ENCODE results near the gene BPIFA3. TPM values are rescaled to one million over a fixed set of nuclear protein-coding genes. Genes with fewer than 3 reads are reported as not detected.

BPIFA3 gene
- total RNA-seq, 2 experiments from 2014 or later = not detected

DNA sequence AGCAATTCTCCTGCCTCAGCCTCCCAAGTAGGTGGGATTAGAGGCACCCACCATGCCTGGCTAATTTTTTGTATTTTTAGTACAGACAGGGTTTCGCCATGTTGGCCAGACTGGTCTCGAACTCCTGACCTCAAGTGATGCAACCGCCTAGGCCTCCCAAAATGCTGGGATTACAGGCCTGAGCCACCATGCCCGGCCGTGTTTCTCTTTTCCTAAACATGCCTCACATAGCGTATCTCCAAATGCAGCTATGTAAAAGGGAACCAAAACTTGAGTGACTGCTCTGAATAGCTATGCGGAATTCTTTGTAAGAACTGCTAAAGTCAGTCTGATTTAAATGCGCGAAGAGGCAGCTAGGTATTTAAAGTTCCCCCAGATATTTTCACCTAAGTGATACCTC lies 28.7 kb upstream of the BPIFA3 start:
- POLR2A ChIA-PET = no interaction called here
- Mint-ChIP-seq H3K4me3 (no peak overlapping the region), H3K4me1 (ENCODE audit: low read depth) (no peaks in the 10 kb centered on the region), H3K27me3 (peaks cover 4% of the 10 kb centered on the region), H3K27ac (no peak overlapping the region), H3K9me3 (peaks cover 1% of the 10 kb centered on the region), H3K36me3 (no peaks in the 10 kb centered on the region)
- intact Hi-C loops (cut with micrococcal nuclease) = no loop called here
- DNase-seq = no peak
- CTCF ChIA-PET = no interaction called here

DNA sequence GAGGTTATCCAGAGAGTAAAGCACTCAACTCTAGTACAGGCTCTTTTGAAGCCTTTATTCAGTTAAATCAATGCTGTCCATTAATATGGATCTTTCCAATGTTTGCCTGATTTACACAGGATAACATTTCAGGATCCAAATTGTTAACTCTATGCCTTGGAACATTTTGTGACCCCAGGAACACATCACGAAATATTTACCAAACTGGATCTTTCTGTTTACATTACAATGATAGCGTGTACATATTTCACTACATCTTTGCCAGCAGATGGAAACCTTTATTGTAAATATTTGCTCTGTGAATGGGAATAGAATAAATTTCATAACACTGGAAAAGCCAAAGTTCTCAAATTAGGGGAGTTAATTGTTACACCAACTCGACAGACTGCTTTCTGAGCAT lies 25.7 kb upstream of the BPIFA3 start:
- no peak overlapping the region for H3K4me3 Mint-ChIP-seq
- intact Hi-C loops (cut with micrococcal nuclease) = no loop called here
- no peaks in the 10 kb centered on the region for H3K9me3 Mint-ChIP-seq
- DNase-seq = no peak
- ChIA-PET CTCF (no interaction called here), POLR2A (no interaction called here)
- H3K36me3 Mint-ChIP-seq = no peaks in the 10 kb centered on the region
- H3K27me3 Mint-ChIP-seq = peaks cover 4% of the 10 kb centered on the region
- H3K4me1 Mint-ChIP-seq (ENCODE audit: low read depth) = no peaks in the 10 kb centered on the region
- H3K27ac Mint-ChIP-seq = no peak overlapping the region

DNA sequence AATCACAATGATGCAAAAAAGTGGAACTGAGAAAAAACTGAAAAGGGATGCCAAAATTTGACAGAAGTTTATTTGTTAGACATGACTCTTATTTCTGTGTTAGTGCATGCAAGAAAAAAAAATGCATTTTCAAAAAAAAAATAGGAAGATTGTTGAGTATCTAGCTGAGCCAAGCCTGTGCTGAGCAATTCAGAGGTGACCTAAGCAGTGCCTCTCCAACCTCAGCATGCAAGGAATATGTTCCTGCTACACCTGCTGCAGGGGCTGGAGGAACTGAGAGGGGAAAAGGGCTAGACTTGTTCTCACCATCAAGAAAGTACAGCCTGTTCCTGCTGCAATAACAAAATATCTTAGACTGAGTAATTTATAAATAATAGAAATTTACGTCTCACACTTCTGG lies 25.2 kb upstream of the BPIFA3 start:
- H3K9me3 Mint-ChIP-seq = no peaks in the 10 kb centered on the region
- H3K27me3 Mint-ChIP-seq = peaks cover 4% of the 10 kb centered on the region
- no peaks in the 10 kb centered on the region for H3K4me1 Mint-ChIP-seq (ENCODE audit: low read depth)
- ChIA-PET POLR2A (no interaction called here), CTCF (no interaction called here)
- H3K4me3 Mint-ChIP-seq = no peak overlapping the region
- H3K36me3 Mint-ChIP-seq = no peaks in the 10 kb centered on the region
- no peak overlapping the region for H3K27ac Mint-ChIP-seq
- intact Hi-C loops (cut with micrococcal nuclease) = no loop called here
- DNase-seq = no peak

DNA sequence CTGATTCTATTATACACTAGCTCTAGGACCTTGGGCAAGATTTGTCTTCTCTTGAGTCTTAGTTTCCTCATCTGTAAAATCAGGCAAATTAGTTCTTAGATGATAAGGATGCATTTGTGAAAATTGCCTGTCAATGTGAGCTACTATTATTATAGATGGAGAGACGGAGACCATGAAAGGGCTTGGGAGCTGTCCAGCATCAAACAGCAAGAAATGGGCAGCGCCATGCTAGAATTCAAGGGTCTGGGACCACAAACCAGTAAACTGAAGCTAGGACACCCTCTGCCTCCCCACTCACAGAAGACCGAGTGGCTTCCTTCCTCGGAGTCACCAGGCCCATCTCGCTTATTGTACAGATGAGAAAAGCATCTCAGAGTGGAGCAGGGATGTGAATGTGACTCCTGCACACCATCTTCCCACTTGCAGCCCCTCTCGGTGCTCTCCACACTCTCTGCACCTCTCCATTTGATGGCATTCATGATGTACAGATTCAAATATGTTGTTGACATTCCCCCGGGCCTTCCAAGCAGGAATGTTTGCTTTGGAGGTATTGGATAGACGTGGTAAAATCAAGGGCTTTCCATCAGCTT lies 24.1 kb upstream of the BPIFA3 start:
- no peak for DNase-seq
- Mint-ChIP-seq H3K9me3 (no peaks in the 10 kb centered on the region), H3K27me3 (peaks cover 4% of the 10 kb centered on the region), H3K27ac (no peak overlapping the region), H3K36me3 (no peaks in the 10 kb centered on the region), H3K4me3 (no peak overlapping the region), H3K4me1 (ENCODE audit: low read depth) (no peaks in the 10 kb centered on the region)
- ChIA-PET POLR2A (no interaction called here), CTCF (no interaction called here)
- intact Hi-C loops (cut with micrococcal nuclease) = no loop called here

DNA sequence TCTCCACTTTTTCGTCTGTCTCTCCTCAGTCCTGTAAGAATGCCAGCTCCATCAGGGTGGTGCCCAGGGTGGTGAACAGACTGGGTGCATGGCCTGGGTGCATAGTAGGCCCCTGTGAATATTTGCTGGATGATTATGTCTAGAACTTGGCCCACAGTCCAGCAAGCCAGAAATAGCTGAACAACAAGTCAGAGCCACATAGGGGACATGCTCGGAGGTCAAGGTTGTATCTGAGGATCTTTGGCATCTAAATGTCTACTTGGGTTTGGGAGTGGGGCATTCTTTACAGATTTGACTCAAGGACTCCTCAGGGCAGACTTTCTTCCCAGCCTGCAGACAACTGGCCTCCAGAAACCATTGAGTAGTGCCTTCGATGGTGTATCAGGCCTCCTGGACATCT lies 18.1 kb upstream of the BPIFA3 start:
- no peak for DNase-seq
- Mint-ChIP-seq H3K27me3 (peaks cover 4% of the 10 kb centered on the region), H3K4me1 (ENCODE audit: low read depth) (no peaks in the 10 kb centered on the region), H3K36me3 (no peaks in the 10 kb centered on the region), H3K4me3 (no peak overlapping the region), H3K9me3 (no peaks in the 10 kb centered on the region), H3K27ac (no peak overlapping the region)
- ChIA-PET CTCF (no interaction called here), POLR2A (no interaction called here)
- intact Hi-C loops (cut with micrococcal nuclease) = no loop called here

DNA sequence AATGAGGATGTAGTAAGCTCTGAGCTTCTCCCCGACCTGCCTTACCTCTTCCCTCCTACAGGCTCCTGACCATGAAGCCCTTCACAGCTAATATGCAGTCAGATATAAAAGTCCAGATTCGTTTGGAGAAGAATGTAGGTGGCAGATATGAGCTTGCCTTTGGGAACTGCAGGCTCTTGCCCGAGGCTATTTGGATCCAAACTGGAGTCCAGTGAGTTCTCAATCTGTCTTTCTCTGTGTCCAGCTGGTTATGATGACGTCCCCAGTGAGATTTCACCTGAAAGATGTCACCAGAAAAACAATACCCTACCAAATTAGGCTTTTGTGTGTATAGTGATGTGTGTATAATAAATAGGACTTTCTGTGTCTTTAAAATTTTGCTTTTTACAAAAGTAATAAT lies 14.7 kb upstream of the BPIFA3 start:
- DNase-seq = no peak
- no peaks in the 10 kb centered on the region for H3K4me1 Mint-ChIP-seq (ENCODE audit: low read depth)
- ChIA-PET POLR2A (no interaction called here), CTCF (interaction anchor here (1.1 kb wide), 1 partner anchor 33 kb away, joined by 3 read pairs; no protein-coding TSS in a partner anchor)
- H3K4me3 Mint-ChIP-seq = no peak overlapping the region
- no peaks in the 10 kb centered on the region for H3K9me3 Mint-ChIP-seq
- no peak overlapping the region for H3K27ac Mint-ChIP-seq
- intact Hi-C loops (cut with micrococcal nuclease) = no loop called here
- H3K27me3 Mint-ChIP-seq = peaks cover 15% of the 10 kb centered on the region
- H3K36me3 Mint-ChIP-seq = no peaks in the 10 kb centered on the region

DNA sequence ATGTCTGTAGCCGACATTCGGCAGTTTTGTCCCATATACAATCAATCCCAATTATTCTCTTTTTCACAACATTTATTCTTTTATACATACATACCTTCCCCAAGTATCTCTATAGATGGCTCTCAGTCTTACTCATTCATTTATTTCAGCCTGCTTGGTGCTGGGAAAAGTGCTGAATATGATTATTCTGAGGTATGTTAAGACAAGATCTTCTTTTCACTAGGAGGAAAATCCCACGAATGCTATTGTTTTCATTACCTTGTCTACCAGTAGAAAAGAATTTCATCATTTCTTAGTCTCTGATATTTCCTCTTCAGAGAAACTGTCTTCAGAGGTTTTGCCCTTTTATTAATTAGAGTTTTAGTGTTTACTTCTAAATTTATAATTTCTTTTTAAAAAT lies 13.7 kb upstream of the BPIFA3 start:
- POLR2A ChIA-PET = no interaction called here
- no peaks in the 10 kb centered on the region for H3K9me3 Mint-ChIP-seq
- no peak overlapping the region for H3K27ac Mint-ChIP-seq
- H3K36me3 Mint-ChIP-seq = no peaks in the 10 kb centered on the region
- H3K4me3 Mint-ChIP-seq = no peak overlapping the region
- DNase-seq = no peak
- peaks cover 22% of the 10 kb centered on the region for H3K27me3 Mint-ChIP-seq
- CTCF ChIA-PET = no interaction called here
- no peaks in the 10 kb centered on the region for H3K4me1 Mint-ChIP-seq (ENCODE audit: low read depth)
- intact Hi-C loops (cut with micrococcal nuclease) = no loop called here

DNA sequence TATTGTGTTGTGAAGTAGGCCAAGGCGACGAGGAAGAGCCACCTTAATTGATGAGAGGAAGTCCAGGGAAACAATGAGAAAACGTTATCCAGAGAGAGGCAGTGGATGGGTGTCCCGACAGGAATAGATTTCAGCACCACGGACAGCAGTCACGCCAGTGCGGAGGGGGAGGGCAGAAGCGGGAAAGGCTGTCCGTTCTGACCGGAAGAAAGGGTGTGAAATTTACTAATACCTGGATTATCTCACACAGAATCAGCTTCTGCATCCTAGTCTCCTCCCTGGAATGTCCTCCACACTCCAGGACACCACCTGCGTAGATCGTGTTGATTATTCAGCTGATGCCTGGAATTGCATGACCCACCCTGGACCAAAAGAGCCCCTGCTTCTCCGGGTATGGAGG lies 7.4 kb upstream of the BPIFA3 start:
- peak; percentile 58 for DNase-seq
- Mint-ChIP-seq H3K27ac (no peak overlapping the region), H3K4me3 (no peak overlapping the region), H3K27me3 (peaks cover 42% of the 10 kb centered on the region), H3K4me1 (ENCODE audit: low read depth) (no peaks in the 10 kb centered on the region), H3K36me3 (no peaks in the 10 kb centered on the region), H3K9me3 (no peaks in the 10 kb centered on the region)
- intact Hi-C loops (cut with micrococcal nuclease) = no loop called here
- ChIA-PET CTCF (interaction anchor here (0.7 kb wide), 1 partner anchor 308 kb away, joined by 3 read pairs; no protein-coding TSS in a partner anchor), POLR2A (no interaction called here)

DNA sequence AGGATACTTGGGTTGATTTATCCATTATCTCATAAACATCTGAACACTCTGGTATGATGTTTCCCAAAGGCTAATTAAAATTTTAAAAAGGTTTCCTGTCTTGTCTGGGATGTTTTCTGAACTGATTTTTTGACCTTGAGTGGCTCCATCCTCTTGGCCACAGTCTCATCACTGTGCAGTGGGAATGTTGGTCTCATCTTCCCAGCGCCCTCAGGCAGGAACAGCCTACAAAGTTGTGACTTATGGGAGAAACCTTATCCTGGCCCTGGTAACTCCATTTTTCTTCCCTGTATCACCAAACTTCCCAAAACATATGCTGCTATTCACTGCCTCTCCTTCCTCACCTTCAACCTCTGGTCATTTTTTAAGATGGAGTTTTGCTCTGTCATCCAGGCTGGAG lies 6.8 kb upstream of the BPIFA3 start:
- intact Hi-C loops (cut with micrococcal nuclease) = no loop called here
- DNase-seq = no peak
- ChIA-PET CTCF (interaction anchor here (0.8 kb wide), 1 partner anchor 183 kb away, joined by 3 read pairs; no protein-coding TSS in a partner anchor), POLR2A (interaction anchor here (0.6 kb wide), 1 partner anchor 76 kb away, joined by 3 read pairs; no protein-coding TSS in a partner anchor)
- H3K4me1 Mint-ChIP-seq (ENCODE audit: low read depth) = no peaks in the 10 kb centered on the region
- H3K36me3 Mint-ChIP-seq = no peaks in the 10 kb centered on the region
- no peaks in the 10 kb centered on the region for H3K9me3 Mint-ChIP-seq
- H3K27me3 Mint-ChIP-seq = peaks cover 41% of the 10 kb centered on the region
- H3K4me3 Mint-ChIP-seq = no peak overlapping the region
- no peak overlapping the region for H3K27ac Mint-ChIP-seq

DNA sequence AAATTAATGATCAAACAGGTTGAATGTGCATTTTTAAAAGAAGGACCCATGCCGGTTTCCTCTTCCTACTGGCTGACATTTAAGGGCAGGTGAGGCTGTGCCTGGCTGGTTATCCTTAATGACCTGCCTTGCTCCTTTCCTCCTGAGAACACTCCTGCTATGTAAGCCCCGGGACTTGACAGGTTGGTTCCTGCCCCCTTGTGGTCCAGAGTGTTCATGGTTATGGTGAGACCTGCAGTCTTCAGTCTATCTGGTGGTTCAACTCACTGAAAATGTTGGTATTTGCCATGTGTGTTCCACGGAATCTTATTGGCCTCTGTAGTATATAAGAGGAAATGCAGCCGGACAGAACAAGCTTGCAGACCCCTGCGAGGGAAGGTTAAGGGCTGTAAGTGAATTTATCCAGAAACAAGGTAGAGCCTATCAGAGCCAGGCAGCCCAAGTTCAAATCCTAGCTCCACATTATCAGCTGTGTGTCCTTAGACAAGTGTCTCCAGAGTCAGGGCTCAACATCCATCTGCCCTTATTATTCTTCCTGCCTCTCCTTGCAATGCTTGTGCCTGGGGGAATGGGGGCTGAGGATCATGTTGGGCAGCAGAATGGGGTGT lies 5.2 kb upstream of the BPIFA3 start:
- H3K27me3 Mint-ChIP-seq = peaks cover 49% of the 10 kb centered on the region
- CTCF ChIA-PET = interaction anchor here (0.6 to 1.2 kb wide), 6 partner anchors 9 to 310 kb away, joined by 3 to 4 read pairs (median 3); no protein-coding TSS in a partner anchor
- H3K4me3 Mint-ChIP-seq = no peak overlapping the region
- no peaks in the 10 kb centered on the region for H3K4me1 Mint-ChIP-seq (ENCODE audit: low read depth)
- POLR2A ChIA-PET = no interaction called here
- no peaks in the 10 kb centered on the region for H3K36me3 Mint-ChIP-seq
- intact Hi-C loops (cut with micrococcal nuclease) = no loop called here
- no peaks in the 10 kb centered on the region for H3K9me3 Mint-ChIP-seq
- DNase-seq = peak; percentile 37
- no peak overlapping the region for H3K27ac Mint-ChIP-seq

DNA sequence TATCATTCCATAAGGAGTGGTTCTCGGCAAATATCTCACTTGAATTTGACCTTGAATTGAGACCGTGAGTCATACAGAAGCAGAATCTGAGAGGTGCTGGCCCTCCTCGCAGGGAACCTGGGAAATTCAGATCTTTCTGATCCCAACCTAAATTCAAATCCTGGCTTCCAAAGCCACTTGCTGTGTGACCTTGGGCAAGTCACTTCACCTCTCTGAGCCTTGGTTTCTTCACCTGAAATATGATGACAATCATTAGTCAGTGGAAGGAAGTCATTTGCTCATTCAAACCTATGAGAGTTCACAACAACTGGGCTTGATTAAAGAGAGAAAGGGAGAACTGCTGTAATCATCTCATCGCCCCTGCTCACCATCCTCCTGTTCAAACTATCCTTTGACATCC lies 7.2 kb downstream of the BPIFA3 start:
- intact Hi-C loops (cut with micrococcal nuclease) = no loop called here
- H3K36me3 Mint-ChIP-seq = no peaks in the 10 kb centered on the region
- H3K27me3 Mint-ChIP-seq = peaks cover 15% of the 10 kb centered on the region
- no peaks in the 10 kb centered on the region for H3K4me1 Mint-ChIP-seq (ENCODE audit: low read depth)
- H3K9me3 Mint-ChIP-seq = no peaks in the 10 kb centered on the region
- POLR2A ChIA-PET = no interaction called here
- H3K4me3 Mint-ChIP-seq = no peak overlapping the region
- DNase-seq = no peak
- no peak overlapping the region for H3K27ac Mint-ChIP-seq
- CTCF ChIA-PET = no interaction called here

DNA sequence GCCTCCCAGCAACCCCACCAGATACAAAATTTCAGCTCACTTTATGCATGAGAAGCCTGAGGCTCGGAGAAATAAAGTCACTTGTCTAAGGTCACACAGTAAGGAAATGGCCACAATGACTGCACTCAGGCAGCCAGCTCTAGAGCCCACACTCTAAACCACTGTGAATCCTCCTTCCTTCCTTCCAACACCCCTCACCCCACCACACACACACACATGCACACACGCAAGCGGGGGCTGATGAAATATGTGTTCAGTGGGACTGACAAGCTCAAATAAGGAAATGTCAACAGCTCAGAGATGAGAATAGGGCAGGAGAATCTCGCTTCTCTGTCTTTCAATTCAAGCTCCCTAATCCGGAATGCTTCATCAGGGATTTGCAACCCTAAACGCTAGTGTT lies 12.7 kb downstream of the BPIFA3 start:
- H3K36me3 Mint-ChIP-seq = no peaks in the 10 kb centered on the region
- H3K27me3 Mint-ChIP-seq = peaks cover 12% of the 10 kb centered on the region
- no peak overlapping the region for H3K27ac Mint-ChIP-seq
- peaks cover 4% of the 10 kb centered on the region for H3K4me1 Mint-ChIP-seq (ENCODE audit: low read depth)
- CTCF ChIA-PET = no interaction called here
- H3K4me3 Mint-ChIP-seq = no peak overlapping the region
- POLR2A ChIA-PET = no interaction called here
- intact Hi-C loops (cut with micrococcal nuclease) = no loop called here
- no peak for DNase-seq
- no peaks in the 10 kb centered on the region for H3K9me3 Mint-ChIP-seq

DNA sequence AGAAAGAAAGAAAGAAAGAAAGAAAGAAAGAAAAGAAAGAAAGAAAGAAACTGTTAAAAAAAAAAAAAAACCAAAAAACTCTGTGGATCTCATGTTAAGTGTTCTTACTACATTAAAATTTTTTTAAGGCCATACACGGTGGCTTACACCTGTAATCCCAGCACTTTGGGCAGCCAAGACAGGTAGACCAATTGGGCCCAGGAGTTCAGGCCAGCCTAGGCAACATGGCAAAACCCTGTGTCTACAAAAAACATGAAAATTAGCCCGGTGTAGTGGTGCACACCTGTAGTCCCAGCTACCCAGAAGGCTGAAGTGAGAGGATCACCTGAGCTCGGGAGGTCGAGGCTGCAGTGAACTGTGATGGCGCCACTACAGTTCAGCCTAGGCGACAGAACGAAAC lies 14.1 kb downstream of the BPIFA3 start:
- Mint-ChIP-seq H3K4me1 (ENCODE audit: low read depth) (peaks cover 4% of the 10 kb centered on the region), H3K27me3 (peaks cover 5% of the 10 kb centered on the region), H3K9me3 (no peaks in the 10 kb centered on the region), H3K36me3 (no peaks in the 10 kb centered on the region), H3K4me3 (no peak overlapping the region), H3K27ac (no peak overlapping the region)
- ChIA-PET CTCF (no interaction called here), POLR2A (no interaction called here)
- no peak for DNase-seq
- intact Hi-C loops (cut with micrococcal nuclease) = no loop called here
